GM18868 (cell line): Measurements from ENCODE around the gene SEC24D.

ENCODE experiments used
- ATAC-seq: cut with Tn5 transposase; IDR thresholded peaks from one replicate; pipeline ENCODE4 v1.9.1; 2021; ENCODE audit warnings: mild to moderate bottlenecking, moderate library complexity; ENCODE audit not compliant: unreplicated experiment

SEC24D gene

DNA sequence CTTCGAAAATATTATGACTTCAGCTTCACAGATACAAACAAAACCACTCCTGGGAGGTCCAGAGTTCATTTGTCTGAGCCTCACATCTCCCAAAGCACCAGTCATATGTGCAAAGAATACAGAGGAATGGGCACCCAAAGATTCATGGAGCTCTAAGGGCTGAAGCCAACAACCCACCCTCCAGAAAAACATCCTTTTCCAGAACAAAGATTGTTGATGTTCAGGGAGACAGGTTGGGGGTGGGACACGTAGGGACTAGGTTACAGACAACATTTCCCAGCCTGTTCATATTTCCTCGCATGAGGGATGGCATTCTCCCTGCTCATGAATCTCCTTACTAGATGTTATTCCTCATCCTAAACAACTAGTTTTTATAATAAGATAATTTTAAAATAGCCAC, 79.5 kb downstream of the SEC24D start:
- ATAC-seq, result no peak

DNA sequence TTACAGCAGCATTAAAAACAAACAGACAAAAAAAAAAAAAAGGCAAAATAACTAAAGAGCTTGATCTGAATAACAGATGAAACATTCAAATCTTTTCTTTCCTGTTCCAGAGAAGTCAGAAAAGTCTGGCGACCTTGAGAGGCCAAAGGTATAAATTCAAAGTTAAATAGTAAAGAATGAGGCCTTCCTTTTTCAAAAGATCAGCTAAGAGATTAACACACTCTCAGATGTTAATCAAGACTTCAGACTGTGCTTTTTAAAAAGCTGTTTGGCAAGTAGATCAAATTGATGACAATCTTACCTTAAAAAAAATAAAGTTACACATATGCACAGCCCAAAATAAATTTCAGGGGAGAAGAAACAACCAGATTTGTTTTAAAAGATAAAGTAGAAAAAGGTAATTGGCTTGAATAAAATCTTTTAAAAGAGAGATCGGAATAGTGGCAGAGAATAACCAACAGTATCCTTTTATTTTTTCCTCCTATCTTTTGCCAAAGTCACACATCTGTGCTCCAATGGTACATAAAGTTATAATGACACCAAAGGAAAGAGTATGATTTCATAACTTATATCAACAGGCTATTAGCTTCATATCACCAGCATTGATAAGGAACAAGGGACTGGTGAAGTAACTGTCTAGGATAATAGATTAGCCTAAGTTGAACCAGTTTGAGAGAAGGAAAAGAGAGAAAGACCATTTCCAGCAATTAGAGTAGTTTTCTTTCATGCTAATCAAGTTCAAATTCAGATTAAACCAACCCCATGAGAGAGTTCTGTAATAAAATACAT, 80.3 kb downstream of the SEC24D start:
- ATAC-seq, result no peak

DNA sequence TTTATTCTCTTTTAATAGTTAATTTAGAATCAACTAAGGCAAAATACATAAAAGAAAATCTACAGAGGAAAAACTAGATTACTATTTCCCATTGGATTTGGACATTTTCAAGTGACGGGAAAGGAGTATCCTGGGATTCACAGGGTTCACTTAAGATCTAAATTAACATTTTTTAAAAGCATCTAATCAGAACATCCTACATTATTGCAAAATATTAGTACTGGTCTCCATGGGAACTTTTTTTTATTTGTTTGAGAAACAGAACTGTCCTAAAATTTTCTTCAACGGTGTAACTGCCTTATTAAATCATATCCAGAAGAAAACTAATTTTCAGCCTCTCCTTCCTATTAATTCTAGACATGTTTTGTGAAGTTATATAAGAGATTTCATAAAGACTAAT, 81.0 kb downstream of the SEC24D start:
- ATAC-seq, result no peak

- no peak for ATAC-seq
Observed at GRCh38 chr4:118753685-118754084, 82.2 kb downstream of the SEC24D start.

GRCh38 chr4:118753096-118753495, 82.8 kb downstream of the SEC24D start:
- ATAC-seq, result no peak

DNA sequence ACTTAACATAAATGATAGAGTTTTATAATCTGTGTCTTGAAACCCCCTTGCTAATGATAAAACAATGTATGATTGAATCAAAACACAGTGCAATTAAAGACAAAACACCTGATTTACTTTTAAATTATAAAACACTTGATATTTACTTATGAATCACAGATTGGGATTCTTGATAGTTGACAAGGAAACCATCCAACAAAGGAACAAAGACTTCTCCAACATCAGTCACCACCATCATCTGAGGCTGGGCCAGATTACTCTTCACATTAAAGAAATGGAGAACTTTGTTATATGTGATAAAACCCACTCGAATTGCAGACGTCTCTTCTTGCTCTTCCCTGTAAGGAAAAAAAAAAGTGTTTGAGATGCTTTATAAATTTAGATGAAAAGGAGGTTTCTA, 83.4 kb downstream of the SEC24D start:
- ATAC-seq, result no peak

DNA sequence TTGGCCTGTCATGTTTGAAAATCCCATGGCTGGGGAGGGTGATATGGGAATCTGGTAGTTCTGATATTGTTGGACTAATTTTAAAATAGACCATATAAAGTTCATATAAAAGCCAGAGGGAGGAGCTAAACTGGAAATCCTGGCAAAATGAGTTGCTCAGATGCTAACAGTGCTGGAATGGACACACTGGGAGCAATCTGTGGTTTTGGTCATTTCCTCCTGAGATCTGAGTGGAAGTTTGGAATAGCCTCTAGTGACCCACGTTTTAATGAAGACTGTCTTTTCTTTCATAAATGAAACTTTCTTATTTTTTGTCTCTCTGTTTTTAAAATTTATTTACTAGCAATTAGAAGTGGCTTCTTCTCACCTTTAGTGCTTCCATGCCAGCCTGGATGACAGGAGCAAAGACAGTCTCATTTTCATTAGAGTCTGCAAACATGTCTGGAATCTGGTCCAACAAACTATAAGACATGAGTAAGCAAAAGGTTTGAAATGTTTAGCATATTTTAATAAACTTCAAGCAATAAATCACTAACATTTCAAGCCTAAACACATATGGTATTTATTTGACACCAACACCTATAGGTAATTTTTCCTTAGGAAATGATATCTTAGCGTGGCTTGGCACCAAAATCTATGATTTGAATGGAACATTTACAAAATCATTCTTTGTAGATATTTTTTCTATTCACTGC, 84.2 kb downstream of the SEC24D start:
- no peak for ATAC-seq

- no peak for ATAC-seq
Observed at GRCh38 chr4:118749347-118749988, 86.5 kb downstream of the SEC24D start.

DNA sequence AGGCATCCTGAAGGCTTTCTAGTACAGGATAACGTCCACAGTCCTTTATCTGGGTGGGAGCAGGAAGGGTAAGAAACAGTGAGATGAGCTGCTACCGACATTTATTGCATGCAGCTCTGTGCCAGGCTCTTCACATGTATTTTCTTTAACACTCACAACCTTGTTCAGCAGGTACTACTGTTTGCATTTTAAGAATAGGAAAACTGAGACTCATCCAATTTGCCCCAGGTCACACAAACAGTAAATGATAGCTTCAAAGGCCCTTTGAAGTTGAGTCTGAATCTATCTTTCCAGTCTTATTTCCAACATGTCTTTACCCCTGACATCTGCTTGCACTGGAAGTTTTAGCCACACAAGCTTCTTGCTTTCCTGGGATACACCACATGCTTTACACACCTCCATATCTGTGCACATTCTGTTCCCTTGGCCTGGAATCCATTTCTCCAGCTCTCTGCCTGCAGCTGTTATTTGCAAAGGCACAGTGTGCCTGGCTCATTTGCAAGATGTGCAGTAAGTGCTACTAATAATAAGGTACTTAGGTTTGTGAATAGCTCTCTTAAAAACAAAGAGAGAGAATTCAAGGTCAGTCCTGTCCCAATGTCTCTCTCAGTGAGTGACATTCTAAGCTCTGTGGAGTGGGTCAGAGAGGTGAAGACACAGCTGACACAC, 89.5 kb downstream of the SEC24D start:
- no peak for ATAC-seq

- no peak for ATAC-seq
Observed at GRCh38 chr4:118745357-118745756, 90.6 kb downstream of the SEC24D start.

DNA sequence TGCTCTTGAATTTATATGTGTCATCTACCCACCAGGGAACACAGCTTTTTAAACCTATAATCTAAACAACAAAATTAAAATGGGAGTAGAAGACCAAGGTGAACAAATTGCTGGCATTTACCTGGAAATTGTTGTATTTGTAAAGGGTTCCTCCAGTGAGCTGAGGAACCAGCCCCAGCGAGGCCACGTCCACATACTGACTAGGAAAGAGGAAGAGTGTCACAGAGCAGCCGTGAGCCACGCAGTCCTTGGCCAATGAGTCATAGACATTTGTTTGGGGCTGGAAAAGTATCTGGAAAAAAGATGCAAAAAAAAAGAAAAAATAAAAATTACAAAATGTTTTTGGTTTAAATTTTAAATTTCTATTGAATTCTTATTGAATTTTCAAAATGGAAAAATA, 92.1 kb downstream of the SEC24D start:
- no peak for ATAC-seq

- ATAC-seq, result no peak
Observed at GRCh38 chr4:118742050-118742449, 93.9 kb downstream of the SEC24D start.

DNA sequence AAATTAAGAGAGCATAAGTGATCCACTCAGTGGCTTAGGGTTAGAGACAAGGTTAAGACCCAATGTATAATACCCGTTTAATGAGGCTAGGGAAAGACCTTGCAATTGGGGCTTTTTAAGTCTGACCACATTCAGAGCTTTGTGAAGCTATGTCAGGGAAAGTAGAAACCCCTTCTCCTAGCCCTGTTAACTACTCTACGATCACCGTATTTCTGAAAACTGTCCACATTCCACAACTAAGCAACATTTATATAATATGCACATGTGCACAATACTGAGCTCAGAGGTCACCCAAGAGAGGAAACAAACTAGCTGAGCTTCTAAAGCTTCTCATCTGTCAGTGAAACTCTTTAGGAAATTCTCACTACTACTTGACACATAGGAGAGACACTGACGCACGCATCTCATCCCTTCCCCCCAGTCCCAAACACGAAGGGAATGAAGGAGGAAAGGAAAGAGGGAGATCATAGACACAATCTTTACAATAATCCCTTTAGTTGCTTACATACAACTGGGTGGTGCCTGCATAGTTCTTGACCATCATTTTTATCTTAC, 94.5 kb downstream of the SEC24D start:
- ATAC-seq, result peak; percentile 49

DNA sequence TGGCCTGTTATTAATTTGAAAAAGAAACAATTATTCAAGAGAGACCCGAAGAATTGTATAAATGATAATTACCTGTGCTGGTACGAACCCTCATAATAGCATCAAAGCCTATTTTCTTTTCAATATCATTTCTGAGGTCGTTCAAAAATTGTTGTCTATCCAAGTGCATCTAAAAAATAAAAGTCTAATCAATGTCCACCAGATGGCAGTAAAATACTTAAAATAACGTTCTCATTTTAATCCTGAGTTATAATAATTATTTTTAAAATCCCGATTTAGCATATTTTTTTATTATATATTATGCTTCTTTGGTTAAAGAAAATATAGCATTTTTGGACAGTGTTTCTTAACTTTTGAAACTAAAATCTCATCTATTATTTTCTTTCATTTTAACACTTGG, 95.1 kb downstream of the SEC24D start:
- ATAC-seq, result no peak

- no peak for ATAC-seq
Observed at GRCh38 chr4:118739022-118739713, 96.8 kb downstream of the SEC24D start.

DNA sequence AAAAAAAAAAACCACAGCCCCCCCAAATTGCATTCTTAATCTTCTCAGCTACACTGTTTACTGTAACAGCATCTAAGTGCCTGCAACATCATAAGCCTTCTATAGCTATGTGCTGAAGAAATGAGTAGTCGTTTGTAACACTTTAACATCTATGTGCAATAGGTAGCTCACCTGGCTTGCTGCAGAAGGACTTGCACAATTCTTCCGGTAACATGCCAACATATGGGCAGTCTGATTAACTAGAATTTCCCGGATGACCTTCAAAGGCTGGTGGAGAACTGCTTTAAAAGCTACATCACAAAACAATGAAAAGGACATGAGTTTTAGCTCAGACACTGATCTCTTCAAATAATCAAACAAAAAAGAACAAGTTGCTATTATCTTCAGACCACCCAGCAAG, 97.8 kb downstream of the SEC24D start:
- no peak for ATAC-seq

GRCh38 chr4:118736900-118737299, 99.0 kb downstream of the SEC24D start:
- ATAC-seq, result no peak

DNA sequence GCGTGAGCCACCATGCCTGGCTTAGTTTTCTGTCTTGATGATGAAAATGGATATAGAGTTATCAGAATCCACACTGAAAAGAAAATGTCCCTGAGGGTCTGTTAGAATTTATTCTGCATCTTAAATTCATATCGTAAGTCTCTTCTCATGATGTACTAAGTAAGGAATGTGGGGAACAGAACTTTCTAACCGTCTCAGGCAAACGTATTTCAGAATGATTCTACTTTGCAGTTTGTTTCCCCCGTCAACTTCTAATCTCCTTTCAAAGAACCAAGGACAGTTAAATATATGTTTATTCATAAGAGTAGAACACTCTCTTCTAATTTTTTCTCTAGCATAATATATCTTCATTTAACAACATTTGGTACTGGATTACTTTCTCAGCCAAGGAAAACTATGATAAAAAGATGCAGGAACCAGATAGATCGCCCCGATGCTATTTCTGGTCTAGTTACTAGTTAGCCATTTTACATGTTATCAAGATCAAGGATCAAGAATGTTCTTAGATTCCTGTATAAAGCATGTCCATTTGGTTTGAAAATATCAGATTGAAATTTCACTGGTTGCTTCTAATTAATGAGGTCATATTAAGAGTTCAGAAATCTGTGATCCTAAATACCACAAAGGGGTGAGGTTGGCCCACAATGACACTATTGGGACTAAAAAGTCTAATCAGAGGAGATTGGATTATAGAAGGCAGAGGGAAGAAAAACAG, 101.3 kb downstream of the SEC24D start:
- no peak for ATAC-seq

GRCh38 chr4:118732591-118733330, 103.2 kb downstream of the SEC24D start:
- no peak for ATAC-seq
